HG03280 (cell line): ENCODE measurements around the gene TIMM50.
"Not testable (repeated sequence)": the region's sequence is repeated elsewhere in the genome, so short reads cannot be mapped to it uniquely, and the experiment has no call there.

Experiments
- ATAC-seq: cut with Tn5 transposase; IDR thresholded peaks from one replicate; pipeline ENCODE4 v1.9.1; 2021; ENCODE audit warnings: mild to moderate bottlenecking, moderate library complexity; ENCODE audit not compliant: unreplicated experiment

The TIMM50 gene

DNA sequence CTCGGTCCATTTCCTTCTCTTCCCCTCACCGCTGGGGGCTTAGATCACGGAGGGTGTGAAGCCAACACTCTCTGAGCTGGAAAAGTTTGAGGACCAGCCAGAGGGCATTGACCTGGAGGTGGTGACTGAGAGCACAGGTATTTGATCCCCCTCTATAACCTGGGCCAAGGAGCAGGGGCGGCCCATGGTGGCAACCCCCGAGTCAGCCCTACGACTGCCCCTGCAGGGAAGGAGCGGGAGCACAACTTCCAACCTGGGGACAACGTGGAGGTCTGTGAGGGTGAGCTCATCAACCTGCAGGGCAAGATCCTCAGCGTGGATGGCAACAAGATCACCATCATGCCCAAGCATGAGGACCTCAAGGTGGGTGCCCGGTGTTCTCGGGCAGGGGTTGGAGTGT, 11.6 kb upstream of the TIMM50 start:
- no peak for ATAC-seq

DNA sequence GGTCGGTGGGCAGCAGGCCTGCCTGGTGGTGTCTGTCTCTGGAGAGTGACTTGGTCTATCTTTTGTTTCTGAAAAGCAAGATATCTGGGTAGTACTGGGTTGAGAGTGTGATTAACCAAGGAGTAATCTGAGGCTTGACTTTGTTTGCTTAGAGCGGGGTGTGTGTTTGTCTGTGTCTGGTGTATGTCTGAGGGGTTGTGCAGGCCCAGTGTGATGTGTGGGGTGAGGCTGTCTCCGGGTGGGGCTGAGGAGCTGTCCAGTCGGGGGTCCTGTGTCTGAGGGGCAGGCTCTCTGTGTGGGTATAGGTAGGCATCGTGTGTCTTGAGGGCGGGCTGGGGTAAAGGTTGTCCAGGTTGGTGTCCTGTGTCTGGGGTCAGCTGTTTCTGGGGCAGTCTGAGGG, 11.1 kb upstream of the TIMM50 start:
- no peak for ATAC-seq

DNA sequence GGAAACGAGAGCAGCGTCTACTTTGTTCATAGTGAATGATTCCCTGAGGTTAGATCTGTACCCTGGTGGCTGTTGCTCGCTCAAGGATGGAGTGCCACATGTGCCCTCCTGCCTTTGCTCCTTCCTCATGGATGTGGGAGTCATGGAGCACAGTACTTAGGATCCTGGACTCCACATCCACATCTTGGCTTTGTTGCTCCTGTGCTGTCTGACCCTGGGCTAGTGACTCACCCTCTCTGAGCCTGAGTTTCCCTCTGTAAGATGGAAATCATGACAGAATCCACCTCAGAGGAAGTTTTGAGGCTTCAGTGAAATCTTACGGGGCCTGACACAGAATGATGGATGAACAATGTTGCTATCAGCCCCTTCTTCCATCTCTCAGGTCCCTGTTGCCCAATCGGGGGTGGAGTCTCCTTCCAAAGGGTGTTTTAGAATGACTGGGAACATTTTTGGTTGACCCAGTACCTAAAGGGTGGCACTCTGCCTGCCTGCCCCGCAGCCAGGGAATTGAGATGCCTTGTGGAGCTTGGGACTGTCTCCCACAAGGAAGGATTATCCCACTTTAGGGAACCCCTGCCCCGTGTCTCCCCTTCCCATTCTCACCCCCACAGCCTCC, 9.8 kb upstream of the TIMM50 start:
- ATAC-seq: no peak

DNA sequence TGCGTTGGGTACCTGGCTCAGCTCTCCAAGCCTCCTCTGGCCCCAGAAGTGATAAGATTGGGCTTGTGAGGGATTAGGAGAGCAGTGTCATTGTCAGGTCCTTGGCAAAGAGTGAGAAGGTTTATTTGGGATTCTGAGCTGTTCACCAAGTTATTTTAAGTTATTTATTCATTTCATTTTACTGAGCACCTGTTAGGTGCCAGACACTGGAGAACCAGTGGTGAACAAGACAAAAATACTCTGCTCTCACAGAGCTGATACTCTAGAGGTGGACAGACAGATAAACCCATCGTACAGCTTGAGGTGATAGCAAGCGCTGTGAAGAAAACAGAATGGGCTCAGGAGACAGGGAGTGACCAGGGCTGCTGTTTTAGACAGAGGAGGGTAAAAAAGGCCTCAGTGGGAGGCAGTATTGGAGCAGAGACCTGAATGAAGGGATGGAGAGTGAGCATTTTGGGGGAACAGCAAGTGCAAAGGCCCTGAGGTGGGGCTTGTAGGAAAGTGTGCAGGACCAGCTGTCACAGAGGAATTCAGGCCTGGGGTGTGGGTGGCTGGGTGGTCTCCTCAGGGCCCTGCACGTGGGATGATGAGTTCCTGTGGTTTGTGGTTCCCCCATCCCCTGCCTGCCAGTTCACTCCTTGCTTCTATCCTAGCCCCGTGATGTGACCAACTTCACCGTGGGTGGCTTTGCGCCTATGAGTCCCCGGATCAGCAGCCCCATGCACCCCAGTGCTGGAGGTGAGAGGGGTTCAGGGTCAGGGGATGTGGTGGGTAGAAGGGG, 8.7 kb upstream of the TIMM50 start:
- ATAC-seq: no peak

DNA sequence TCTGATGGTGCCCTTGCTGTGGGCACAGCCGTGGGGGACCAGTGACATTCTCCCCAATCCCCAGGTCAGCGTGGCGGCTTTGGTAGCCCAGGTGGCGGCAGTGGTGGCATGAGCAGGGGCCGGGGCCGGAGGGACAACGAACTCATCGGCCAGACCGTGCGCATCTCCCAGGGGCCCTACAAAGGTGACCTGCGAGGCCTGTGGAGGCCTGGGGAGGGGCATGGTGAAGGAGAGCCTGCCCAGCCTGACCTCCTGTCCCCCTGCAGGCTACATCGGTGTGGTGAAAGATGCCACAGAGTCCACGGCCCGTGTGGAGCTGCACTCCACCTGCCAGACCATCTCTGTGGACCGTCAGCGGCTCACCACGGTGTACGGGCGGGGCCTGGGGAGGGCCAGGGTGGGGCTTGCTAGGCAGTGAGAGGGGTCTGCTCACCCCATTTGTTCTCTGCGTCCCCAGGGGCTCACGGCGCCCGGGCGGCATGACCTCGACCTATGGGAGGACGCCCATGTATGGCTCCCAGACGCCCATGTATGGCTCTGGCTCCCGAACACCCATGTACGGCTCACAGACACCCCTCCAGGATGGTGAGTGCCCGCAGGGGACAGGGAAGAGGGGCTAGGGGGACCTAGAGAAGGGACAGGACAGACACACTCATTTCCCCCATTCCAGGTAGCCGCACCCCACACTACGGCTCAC, 7.7 kb upstream of the TIMM50 start:
- ATAC-seq: no peak

DNA sequence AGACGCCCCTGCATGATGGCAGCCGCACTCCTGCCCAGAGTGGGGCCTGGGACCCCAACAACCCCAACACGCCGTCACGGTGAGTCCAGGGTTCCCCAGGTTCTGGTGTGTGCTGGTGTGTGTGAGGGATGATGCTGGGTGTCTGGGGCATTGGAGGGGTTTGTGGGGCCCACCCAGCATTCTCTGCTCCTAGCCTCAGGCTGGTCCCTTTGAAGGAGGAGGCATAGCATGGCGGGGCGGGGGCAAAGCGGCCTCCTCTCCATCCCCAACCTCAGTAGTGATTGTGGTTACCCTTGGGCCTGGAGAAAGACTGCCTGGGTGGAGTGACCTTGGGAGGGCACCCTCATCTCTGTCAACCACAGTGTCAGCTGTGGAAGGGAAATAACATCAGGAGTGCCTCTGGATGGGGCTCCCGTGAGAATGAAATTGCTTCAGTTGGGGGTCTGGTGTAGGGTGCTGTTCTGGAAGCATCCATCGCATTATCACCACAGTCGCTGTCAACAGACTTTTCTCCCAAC, 7.1 kb upstream of the TIMM50 start:
- ATAC-seq: no peak

DNA sequence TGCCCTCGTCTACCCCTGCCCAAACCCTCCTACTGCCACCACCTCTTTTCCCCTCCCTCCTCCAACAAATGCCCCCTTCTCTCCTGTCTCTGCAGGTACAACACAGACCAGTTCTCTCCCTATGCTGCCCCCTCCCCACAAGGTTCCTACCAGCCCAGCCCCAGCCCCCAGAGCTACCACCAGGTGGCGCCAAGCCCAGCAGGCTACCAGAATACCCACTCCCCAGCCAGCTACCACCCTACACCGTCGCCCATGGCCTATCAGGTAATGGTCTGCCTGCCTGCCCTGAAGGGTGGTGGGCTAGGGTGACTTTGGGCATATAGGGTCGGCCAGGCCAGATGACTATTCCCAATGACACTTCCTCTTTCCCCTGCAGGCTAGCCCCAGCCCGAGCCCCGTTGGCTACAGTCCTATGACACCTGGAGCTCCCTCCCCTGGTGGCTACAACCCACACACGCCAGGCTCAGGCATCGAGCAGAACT, 6.5 kb upstream of the TIMM50 start:
- no peak for ATAC-seq

DNA sequence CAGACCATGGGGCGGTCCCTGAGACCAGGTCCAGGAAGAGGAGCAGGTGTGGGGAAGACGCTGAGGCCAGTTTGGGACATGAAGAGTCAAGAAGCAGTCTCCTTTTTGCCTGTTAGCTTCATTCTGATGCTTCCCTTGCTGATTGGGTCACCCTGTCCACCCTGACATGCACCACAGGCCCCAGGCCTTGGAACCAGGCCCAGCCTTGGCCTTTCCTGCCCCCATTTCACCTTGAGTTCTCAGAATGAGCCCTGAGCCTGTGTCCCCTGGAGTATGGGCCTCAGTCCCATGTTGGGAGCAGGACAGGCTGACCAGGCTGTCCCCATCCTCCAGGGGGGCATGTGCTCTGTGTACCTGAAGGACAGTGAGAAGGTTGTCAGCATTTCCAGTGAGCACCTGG, 4.9 kb upstream of the TIMM50 start:
- no peak for ATAC-seq

DNA sequence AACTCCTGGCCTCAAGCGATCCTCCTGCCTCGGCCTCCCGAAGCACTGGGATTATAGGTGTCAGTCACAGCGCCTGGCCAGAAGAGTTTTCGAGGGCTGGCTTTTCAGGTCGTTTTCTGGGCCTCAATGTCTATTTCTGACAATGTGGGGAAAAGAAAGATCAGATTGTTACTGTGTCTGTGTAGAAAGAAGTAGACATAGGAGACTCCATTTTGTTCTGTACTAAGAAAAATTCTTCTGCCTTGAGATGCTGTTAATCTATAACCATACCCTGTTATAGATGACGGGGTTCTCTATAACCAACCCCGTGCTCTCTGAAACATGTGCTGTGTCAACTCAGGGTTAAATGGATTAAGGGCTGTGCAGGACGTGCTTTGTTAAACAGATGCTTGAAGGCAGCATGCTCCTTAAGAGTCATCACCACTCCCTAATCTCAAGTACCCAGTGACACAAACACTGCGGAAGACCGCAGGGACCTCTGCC, 1.3 kb upstream of the TIMM50 start:
- not testable (repeated sequence) for ATAC-seq

DNA sequence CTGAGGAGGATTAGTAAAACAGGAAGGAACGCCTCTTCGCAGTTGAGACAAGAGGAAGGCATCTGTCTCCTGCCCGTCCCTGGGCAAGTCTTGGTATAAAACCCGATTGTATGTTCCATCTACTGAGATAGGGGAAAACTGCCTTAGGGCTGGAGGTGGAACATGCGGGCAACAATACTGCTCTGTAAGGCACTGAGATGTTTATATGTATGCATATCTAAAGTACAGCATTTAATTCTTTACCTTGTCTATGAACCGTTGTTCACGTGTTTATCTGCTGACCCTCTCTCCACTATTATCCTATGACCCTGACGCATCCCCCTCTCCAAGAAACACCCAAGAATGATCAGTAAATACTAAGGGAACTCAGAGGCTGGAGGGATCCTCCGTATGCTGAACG, 722 bp upstream of the TIMM50 start:
- ATAC-seq: no peak

DNA sequence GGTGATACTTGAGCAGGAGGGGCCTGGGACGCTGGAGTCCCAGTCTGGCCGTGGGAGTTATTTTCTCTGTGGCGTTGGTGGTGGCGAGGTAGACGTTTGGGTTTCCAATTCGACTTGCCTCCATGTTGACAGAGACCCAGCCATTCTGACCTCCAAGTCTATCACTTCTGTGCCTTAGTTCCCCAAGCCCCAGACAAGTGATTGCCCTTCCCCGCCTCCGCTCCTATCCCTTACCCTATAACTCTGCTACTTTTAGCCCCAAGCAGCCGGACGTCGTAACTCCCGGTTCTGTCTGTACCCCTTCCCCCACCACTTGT, 549 bp downstream of the TIMM50 start:
- no peak for ATAC-seq

DNA sequence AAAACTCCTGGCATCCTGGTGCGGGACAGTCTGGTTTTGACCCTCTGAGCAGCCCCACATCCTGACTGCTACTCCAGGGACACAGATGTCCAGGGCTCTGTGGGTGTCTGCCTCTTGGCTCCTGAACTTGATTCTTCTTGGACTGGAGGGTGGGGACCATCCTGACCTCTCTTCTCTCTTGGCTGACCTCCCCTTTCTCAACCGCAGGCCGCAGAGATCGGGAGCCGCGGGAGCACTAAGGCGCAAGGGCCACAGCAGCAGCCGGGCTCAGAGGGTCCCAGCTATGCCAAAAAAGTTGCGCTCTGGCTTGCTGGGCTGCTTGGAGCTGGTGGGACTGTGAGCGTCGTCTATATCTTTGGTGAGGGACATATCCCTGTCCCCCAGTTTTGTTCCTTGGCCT, 1.0 kb downstream of the TIMM50 start:
- ATAC-seq: no peak

DNA sequence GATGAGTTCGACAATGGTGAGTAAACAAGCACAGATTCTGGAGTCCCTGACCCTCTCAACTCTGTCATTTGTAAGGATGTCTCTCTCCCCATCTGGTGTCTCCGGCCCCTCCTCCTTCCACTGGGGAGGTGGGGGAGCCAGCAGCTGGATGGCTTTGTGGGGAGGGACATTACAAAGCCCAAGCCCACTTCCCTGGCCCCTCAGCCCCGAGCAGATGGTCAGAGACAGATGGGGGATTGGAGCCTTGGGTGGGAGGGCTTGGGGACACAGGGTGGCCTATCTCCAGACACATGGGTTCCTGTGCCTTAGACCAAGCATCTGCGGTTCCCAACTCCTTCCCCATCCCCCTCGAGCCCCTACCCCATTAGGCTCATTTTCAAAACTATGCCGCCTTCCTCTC, 2.5 kb downstream of the TIMM50 start:
- no peak for ATAC-seq

DNA sequence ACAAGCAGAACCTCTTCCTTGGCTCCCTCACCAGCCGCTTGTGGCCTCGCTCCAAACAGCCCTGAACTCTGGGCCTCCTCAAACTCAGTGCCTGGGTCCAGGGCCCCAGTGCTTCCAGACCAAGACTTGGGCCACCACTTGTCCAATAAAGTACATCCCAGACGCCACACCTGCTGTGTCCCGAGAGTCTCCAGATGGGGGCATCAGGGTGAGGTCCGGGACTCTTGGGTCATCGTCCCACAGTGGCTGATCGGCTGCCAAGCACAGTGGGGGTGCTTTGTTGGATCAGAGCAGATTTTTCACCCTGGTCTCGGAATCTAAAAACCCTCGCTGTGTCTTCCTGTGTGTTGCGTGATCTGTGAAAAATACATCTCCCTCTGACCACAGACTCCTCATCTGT, 9.1 kb downstream of the TIMM50 start:
- ATAC-seq: no peak

DNA sequence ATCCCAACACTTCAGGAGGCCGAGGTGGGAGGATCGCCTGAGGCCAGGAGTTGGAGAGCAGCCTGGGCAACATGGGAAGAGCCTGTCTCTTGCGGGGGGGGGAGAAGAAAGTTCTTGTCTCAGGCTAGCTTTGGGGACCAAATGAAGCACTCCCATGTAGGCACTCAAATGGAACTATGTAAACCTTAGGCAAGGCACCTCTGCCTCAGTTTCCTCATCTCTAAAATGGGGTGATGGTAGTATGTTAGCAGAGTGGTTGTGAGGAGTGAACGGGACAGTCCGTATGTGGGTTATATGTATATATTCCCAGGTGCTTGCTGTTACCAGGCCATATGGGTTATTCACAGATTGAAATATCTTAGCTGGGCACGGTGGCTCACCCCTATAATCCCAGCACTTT, 11.6 kb downstream of the TIMM50 start:
- no peak for ATAC-seq

DNA sequence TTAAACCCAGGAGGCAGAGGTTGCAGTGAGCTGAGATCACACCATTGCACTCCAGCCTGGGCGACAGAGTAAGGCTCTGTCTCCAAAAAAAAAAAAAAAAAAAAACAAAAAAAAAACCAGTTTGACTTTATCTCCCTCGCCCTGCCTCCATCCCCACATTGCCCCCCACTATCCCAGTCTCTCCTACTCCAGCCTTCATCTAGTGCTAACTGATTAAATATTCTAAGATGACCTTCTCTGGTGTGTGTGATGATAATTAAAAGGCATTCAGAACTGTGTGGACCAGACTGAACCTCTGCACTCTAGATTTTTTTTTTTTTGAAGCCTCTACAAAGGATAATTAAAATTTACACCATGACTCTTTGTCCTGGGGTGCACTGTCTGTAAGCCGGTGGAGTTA, 12.2 kb downstream of the TIMM50 start:
- no peak for ATAC-seq

DNA sequence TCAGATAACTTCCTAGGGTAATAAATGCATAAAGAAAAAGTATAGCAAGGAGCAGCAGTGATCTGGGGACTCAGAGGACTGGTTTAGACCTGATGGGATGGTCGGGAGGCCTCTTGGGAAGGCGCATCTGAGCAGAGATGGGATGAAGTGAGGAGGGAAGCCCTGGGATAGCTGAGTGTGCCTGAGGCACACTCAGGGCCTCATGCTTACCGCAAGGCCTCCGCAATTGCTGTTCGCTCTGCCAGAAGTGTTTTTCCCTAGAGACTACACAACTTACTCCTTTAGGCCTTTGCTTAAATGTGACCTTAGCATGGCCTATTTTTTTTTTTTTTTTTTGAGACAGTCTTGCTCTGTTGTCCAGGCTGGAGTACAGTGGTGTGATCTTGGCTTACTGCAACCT, 14.0 kb downstream of the TIMM50 start:
- no peak for ATAC-seq

DNA sequence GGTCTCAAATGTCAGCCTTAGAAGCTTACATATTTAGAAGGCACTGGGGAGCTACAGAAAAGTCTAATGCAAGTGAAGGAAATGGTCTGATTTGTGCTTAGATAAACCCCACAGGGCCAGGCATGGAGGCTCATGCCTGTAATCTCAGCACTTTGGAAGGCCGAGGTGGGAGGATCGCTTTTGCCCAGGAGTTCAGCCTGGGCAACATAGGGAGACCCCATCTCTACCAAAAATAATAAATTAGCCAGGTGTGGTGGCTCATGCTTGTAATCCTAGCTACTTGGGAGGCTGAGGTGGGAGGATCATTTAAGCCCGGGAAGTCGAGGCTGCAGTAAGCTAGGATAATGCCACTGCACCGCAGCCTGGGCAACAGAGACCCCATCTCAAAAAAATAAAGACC, 15.4 kb downstream of the TIMM50 start:
- ATAC-seq: no peak

DNA sequence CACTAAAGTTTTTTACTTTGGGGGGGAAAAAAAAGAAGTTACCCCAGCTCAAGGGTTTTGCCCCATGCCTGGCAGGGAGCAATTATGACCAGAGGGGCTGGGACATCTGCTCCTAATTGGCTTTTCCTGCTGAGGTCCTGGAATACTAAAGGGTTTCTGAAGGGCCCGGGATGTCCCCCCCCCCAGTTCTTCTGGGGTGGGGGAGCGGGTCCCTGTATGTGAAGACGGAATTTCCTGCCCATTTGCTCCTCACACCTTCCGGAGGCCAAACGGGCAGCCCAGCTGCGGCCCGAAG, 17.0 kb downstream of the TIMM50 start:
- ATAC-seq: no peak

DNA sequence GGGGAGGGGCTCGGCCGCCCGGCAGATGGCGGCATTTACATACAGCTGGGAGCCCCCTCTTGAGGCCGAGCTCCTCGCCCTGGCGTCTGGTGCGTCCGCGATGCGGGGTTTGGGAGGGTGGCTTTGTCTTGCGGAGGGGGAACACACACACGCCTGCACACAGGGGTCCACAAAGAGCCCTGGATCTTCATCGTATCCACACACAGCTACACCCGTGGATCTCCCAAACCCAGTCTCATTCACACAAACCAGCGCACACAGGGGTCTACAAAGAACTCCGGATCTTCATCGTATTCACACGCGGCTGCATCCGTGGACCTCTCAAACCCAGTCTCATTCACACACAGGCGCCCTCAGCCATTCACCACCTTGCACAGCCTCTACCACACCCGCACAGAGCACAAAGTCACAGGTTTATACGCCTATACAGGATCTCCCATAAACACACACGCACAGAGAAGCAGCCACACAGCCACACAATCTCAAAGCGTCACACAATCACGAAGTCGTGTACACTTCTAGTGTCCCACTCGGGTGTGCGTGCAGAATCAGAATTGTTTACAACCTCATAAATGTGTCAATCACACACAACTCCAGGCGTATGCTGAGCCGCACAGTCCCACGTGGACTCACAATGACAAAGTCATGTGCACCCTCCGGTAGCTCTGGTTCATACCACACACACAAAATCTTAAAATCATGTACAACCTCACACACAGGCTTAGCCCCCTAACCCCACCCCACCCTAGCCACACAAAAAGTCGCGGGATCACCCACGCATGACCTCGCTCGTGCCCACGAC, 17.6 kb downstream of the TIMM50 start:
- ATAC-seq: no peak
